Loucy (cell line): ENCODE measurements around the gene MCC.

ENCODE experiments used
- EZH2phosphoT487 ChIP-seq: fragments of 200-600 bp; IDR thresholded peaks from 2 replicates; pipeline ENCODE4 v1.6.1; 2018; ENCODE audit warnings: antibody characterized with exemption, mild to moderate bottlenecking, moderate library complexity, borderline replicate concordance
- TF ChIP-seq, protein P1 (sequence below): fragments of 200-600 bp; sonication (generic); conservative IDR thresholded peaks from 2 replicates; pipeline ENCODE4 v1.5.1; 2014; ENCODE audit warnings: mild to moderate bottlenecking, antibody characterized with exemption, low read length

- TF ChIP-seq, protein P1, sequence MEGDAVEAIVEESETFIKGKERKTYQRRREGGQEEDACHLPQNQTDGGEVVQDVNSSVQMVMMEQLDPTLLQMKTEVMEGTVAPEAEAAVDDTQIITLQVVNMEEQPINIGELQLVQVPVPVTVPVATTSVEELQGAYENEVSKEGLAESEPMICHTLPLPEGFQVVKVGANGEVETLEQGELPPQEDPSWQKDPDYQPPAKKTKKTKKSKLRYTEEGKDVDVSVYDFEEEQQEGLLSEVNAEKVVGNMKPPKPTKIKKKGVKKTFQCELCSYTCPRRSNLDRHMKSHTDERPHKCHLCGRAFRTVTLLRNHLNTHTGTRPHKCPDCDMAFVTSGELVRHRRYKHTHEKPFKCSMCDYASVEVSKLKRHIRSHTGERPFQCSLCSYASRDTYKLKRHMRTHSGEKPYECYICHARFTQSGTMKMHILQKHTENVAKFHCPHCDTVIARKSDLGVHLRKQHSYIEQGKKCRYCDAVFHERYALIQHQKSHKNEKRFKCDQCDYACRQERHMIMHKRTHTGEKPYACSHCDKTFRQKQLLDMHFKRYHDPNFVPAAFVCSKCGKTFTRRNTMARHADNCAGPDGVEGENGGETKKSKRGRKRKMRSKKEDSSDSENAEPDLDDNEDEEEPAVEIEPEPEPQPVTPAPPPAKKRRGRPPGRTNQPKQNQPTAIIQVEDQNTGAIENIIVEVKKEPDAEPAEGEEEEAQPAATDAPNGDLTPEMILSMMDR = no peak
- TF ChIP-seq EZH2phosphoT487 = no peak
Measured at GRCh38 chr5:113255579-113256386, 232.5 kb downstream of the MCC start.
